Lung (tissue), 12 donors: ENCODE results near the gene HOXA9. TPM values are rescaled to one million over a fixed set of nuclear protein-coding genes. Genes with fewer than 3 reads are reported as not detected.

ENCODE experiments used
- ATAC-seq: fragments of 200-7000 bp; cut with Tn5 transposase; one replicate; pipeline ENCODE4 v1.9.1; 2020; ENCODE audit warnings: moderate number of reproducible peaks; ENCODE audit not compliant: insufficient read depth, low FRiP score
- DNase-seq, 3 donors: peaks; one replicate each; pipeline ENCODE4 v3.0.0-alpha.2; 2013 to 2017
- H3K27ac ChIP-seq, 2 donors: one replicate each; pipeline ENCODE4 v1.5.1; 2013; ENCODE audit warnings: mild to moderate bottlenecking in 2 of 2, moderate library complexity in 2 of 2, control low read depth in 1 of 2, inconsistent platforms in 1 of 2, low read depth in 1 of 2, low read length in 1 of 2
- H3K27me3 ChIP-seq, 3 donors: one replicate each; pipeline ENCODE4 v1.5.1; 2013; ENCODE audit warnings: low read length in 2 of 3; ENCODE audit not compliant: control insufficient read depth in 3 of 3, insufficient read depth in 3 of 3
- H3K36me3 ChIP-seq, 4 donors: one replicate each; pipeline ENCODE4 v1.5.1; 2013; ENCODE audit warnings: low read length in 4 of 4, mild to moderate bottlenecking in 1 of 4, moderate library complexity in 1 of 4; ENCODE audit not compliant: control insufficient read depth in 4 of 4, insufficient read depth in 4 of 4
- H3K4me1 ChIP-seq, 5 donors: one replicate each; pipeline ENCODE4 v1.5.1; 2013; ENCODE audit warnings: low read length in 5 of 5, mild to moderate bottlenecking in 2 of 5, moderate library complexity in 1 of 5; ENCODE audit not compliant: control insufficient read depth in 5 of 5, insufficient read depth in 5 of 5
- H3K4me3 ChIP-seq: one replicate; pipeline ENCODE4 v1.5.1; 2013; ENCODE audit warnings: mild to moderate bottlenecking, control low read depth, moderate library complexity
- H3K9ac ChIP-seq, 2 donors: one replicate each; pipeline ENCODE4 v1.5.1; 2013; ENCODE audit warnings: low read length in 2 of 2, control low read depth in 1 of 2; ENCODE audit not compliant: insufficient read depth in 1 of 2
- H3K9me3 ChIP-seq, 4 donors: one replicate each; pipeline ENCODE4 v1.5.1; 2013; ENCODE audit warnings: low read length in 3 of 4, mild to moderate bottlenecking in 1 of 4, moderate library complexity in 1 of 4; ENCODE audit not compliant: control insufficient read depth in 4 of 4, insufficient read depth in 3 of 4
- WGBS, 2 donors: extraction: QIAGEN DNeasy Blood & Tissue Kit; methylation state at CpG; one replicate each; pipeline ENCODE4 v1.1.7; 2013; 5-methylcytosine and 5-hydroxymethylcytosine counted together
- polyA plus RNA-seq, 2 donors: library from polyadenylated mRNA; stranded (reverse); fragments of 200-250 nt; gene quantifications; one replicate each; pipeline ENCODE4 v1.2.1, GENCODE V29; 2013
- total RNA-seq, 2 donors: library from RNA; depleted of rRNA in 1 of 2; stranded (reverse); fragments of >200 nt in 1 of 2; gene quantifications; one replicate each; pipeline ENCODE4 v1.2.1, GENCODE V29; 2014 to 2021
- TF ChIP-seq, protein P1 (sequence below): IDR thresholded peaks from 2 replicates; pipeline ENCODE4 v1.5.1; 2012; ENCODE audit warnings: mild to moderate bottlenecking; ENCODE audit errors: control extremely low read depth, extremely low read depth
- donor health status: control.
- donor health status: control.
- donor health status: Bipolar disorder and iron deficiency.
- donor health status: healthy.
- donor health status: DM: yes; HTN: yes; CAD: no.

The HOXA9 gene
- total and polyA plus RNA-seq, 4 donors = 0.11 to 0.85 (median 0.43) TPM

DNA sequence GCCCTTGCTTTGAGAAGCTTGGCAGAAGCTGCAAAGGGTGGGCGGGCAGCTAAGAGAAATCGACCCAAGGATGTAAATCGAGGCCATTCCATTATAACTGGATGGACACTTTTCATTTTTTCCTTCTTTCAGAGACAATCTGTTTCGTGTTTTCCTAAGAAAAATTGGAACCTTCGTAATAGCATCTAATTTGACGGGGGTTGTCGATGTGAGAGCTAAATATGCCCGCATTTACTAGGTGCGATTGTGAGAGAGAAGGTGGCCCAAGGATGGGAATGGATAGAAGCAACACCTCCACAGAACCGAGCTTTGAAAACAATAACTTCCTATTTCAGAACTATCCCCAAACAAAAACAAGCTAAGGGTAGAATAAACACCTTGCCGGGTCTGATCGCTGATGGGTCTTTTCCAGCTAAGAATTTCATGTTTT, 33.9 kb downstream of the HOXA9 start:
- no peak for DNase-seq
- peaks cover 0 to 75% (median 14%) of the 10 kb centered on the region in 3 donors for H3K27me3 ChIP-seq

GRCh38 chr7:27130540-27131389, 34.6 kb downstream of the HOXA9 start, which contains the start of gene HOXA4:
Gene HOXA4 (minus strand): TSS chr7:27130757. CDS start chr7:27130733, 24 bp downstream.
- peak within 1 kb of the TSS; percentile 78 for H3K4me3 ChIP-seq
- ATAC-seq (peak; percentile 95), DNase-seq (peak; percentile 96 to 97 (median 96))
- TF ChIP-seq, protein P1, sequence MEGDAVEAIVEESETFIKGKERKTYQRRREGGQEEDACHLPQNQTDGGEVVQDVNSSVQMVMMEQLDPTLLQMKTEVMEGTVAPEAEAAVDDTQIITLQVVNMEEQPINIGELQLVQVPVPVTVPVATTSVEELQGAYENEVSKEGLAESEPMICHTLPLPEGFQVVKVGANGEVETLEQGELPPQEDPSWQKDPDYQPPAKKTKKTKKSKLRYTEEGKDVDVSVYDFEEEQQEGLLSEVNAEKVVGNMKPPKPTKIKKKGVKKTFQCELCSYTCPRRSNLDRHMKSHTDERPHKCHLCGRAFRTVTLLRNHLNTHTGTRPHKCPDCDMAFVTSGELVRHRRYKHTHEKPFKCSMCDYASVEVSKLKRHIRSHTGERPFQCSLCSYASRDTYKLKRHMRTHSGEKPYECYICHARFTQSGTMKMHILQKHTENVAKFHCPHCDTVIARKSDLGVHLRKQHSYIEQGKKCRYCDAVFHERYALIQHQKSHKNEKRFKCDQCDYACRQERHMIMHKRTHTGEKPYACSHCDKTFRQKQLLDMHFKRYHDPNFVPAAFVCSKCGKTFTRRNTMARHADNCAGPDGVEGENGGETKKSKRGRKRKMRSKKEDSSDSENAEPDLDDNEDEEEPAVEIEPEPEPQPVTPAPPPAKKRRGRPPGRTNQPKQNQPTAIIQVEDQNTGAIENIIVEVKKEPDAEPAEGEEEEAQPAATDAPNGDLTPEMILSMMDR = no peak
- H3K27ac ChIP-seq = peak within 1 kb of the TSS in 1 of 2 donors; percentile 95
- peak within 1 kb of the TSS in 1 of 2 donors; percentile 92 for H3K9ac ChIP-seq
- no peaks in the 10 kb centered on the region for H3K9me3 ChIP-seq
- WGBS, 2 donors = 14 to 22% methylated on average over 63 to 67 of the region's 67 CpGs
- H3K36me3 ChIP-seq = peaks cover 0 to 25% (median 5%) of the 10 kb centered on the region in 4 donors
- H3K4me1 ChIP-seq = peaks cover 4 to 86% (median 11%) of the 10 kb centered on the region in 5 donors
- peaks cover 0 to 73% (median 10%) of the 10 kb centered on the region in 3 donors for H3K27me3 ChIP-seq

More for the DNA sequence above, 33.9 kb downstream of the HOXA9 start:
- ATAC-seq = no peak
- Histone ChIP-seq H3K27ac (peak overlapping the region in 1 of 2 donors; percentile 94), H3K9ac (peak overlapping the region in 1 of 2 donors; percentile 70), H3K9me3 (no peaks in the 10 kb centered on the region), H3K4me3 (no peak overlapping the region), H3K36me3 (peaks cover 0 to 29% (median 5%) of the 10 kb centered on the region in 4 donors), H3K4me1 (peaks cover 4 to 85% (median 11%) of the 10 kb centered on the region in 5 donors)
- TF ChIP-seq, protein P1 = no peak
- WGBS, 2 donors = 39 to 56% methylated on average over 12 of the region's 12 CpGs

- ATAC-seq = no peak
- TF ChIP-seq, protein P1 = no peak
- Histone ChIP-seq H3K4me3 (peak overlapping the region; percentile 78), H3K9ac (peak overlapping the region in 1 of 2 donors; percentile 92), H3K36me3 (peaks cover 0 to 18% (median 8%) of the 10 kb centered on the region in 4 donors), H3K9me3 (no peaks in the 10 kb centered on the region), H3K27ac (peak overlapping the region in 1 of 2 donors; percentile 95), H3K27me3 (peaks cover 0 to 74% (median 10%) of the 10 kb centered on the region in 3 donors), H3K4me1 (peaks cover 4 to 86% (median 11%) of the 10 kb centered on the region in 5 donors)
- 21 to 39% methylated on average over 56 to 72 of the region's 72 CpGs for WGBS, 2 donors
- peak in 1 of 3 donors; percentile 37 for DNase-seq
Observed at GRCh38 chr7:27129729-27130539, 35.4 kb downstream of the HOXA9 start.
